ENCODE measurements around the gene PTPRJ. TPM values are rescaled to one million over a fixed set of nuclear protein-coding genes. Genes with fewer than 3 reads are reported as not detected.

Gene PTPRJ
- total RNA-seq, 1 experiment from 2014 or later, result 59.4 TPM

DNA sequence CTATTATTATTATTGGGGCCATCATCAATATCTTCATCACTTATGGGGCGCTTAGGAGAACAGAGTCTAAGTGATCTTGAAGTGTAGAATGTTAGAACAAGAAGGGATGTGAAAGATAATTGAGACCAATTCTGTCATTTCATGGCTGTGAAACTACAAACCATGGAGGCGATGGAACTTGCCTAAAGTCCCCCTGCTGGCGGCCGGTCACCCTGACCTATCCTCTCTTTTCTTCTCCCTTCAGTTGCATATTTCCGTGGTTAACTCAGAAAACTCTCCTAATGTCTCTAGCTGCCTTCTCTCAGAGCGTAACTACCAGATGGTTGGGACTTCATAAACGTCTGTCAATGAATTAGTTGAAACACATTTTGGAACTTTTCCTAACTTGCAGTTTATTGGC, 229.7 kb downstream of the PTPRJ start:
- CTCF ChIA-PET, result interaction anchor here (0.8 kb wide), 1 partner anchor 40 kb away, joined by 3 read pairs; no protein-coding TSS in a partner anchor
- TF ChIP-seq, protein P1, sequence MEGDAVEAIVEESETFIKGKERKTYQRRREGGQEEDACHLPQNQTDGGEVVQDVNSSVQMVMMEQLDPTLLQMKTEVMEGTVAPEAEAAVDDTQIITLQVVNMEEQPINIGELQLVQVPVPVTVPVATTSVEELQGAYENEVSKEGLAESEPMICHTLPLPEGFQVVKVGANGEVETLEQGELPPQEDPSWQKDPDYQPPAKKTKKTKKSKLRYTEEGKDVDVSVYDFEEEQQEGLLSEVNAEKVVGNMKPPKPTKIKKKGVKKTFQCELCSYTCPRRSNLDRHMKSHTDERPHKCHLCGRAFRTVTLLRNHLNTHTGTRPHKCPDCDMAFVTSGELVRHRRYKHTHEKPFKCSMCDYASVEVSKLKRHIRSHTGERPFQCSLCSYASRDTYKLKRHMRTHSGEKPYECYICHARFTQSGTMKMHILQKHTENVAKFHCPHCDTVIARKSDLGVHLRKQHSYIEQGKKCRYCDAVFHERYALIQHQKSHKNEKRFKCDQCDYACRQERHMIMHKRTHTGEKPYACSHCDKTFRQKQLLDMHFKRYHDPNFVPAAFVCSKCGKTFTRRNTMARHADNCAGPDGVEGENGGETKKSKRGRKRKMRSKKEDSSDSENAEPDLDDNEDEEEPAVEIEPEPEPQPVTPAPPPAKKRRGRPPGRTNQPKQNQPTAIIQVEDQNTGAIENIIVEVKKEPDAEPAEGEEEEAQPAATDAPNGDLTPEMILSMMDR (IDR thresholded peaks at IDR 0.05; ENCODE audit: unreplicated experiment), result no peak
- intact Hi-C loops (cut with micrococcal nuclease; ENCODE audit: unreplicated experiment), result no loop called here
- peak; percentile 29 for DNase-seq
- Mint-ChIP-seq H3K9me3 (ENCODE audit: low read depth, unreplicated experiment) (no peaks in the 10 kb centered on the region), H3K27ac (ENCODE audit: unreplicated experiment) (no peak overlapping the region), H3K36me3 (ENCODE audit: insufficient read depth, unreplicated experiment) (no peaks in the 10 kb centered on the region), H3K4me3 (ENCODE audit: low read depth, unreplicated experiment) (no peak overlapping the region), H3K27me3 (ENCODE audit: unreplicated experiment) (peaks cover 29% of the 10 kb centered on the region), H3K4me1 (ENCODE audit: low read depth, unreplicated experiment) (no peaks in the 10 kb centered on the region)
- BruUV-seq (replicated peaks), result no TSS peak

DNA sequence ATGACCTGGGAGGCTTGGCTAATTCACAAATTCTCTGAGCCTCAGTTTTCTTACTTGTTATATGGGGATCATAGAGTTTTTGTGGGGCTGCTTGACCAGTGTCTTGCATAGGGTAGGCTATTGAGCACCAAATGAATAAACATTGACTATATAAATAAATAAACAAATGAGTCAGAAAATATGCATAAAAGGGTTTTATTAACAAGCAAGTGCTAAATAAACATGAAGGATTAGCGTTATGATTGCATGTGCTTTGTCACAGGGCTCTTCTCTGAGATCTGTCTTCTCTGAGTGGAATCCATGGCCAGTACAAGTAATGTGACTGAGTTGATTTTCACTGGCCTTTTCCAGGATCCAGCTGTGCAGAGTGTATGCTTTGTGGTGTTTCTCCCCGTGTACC, 236.2 kb downstream of the PTPRJ start, which contains the start of gene OR4B1:
Gene OR4B1, plus strand, starts transcription at position 301 of the 400 bp plus-strand sequence. Its CDS starts 0 bp downstream, at position 301.
- Mint-ChIP-seq H3K36me3 (ENCODE audit: insufficient read depth, unreplicated experiment) (no peaks in the 10 kb centered on the region), H3K27me3 (ENCODE audit: unreplicated experiment) (peaks cover 72% of the 10 kb centered on the region), H3K4me1 (ENCODE audit: low read depth, unreplicated experiment) (no peaks in the 10 kb centered on the region), H3K9me3 (ENCODE audit: low read depth, unreplicated experiment) (no peaks in the 10 kb centered on the region), H3K27ac (ENCODE audit: unreplicated experiment) (no peak within 1 kb of the TSS), H3K4me3 (ENCODE audit: low read depth, unreplicated experiment) (no peak within 1 kb of the TSS)
- no peak for DNase-seq
- intact Hi-C loops (cut with micrococcal nuclease; ENCODE audit: unreplicated experiment), result no loop called here
- TF ChIP-seq, protein P1 (IDR thresholded peaks at IDR 0.05; ENCODE audit: unreplicated experiment), result no peak
- no TSS peak for BruUV-seq (replicated peaks)
- CTCF ChIA-PET, result no interaction called here

Small RNA genes within 50 kb of the gene (microRNA-seq; reads per million reads assigned to microRNA genes)
- gene MIR3161, result not detected

Other genes with a start within 250 kb of the PTPRJ start
- 91.6 and 108 TPM in 2 replicates for gene FNBP4, start 213.2 kb upstream of the PTPRJ start, total RNA-seq (2022)
- 50.6 and 54.7 TPM in 2 replicates for gene NUP160, start 132.2 kb upstream of the PTPRJ start, total RNA-seq (2022)
- not detected in 2 replicates for gene OR4B1, start 236.3 kb downstream of the PTPRJ start, total RNA-seq (2022)